GM23248 (cell line): ENCODE results near the gene TRIO.

ENCODE experiments used
- EZH2 ChIP-seq: fragments of 200-600 bp; sonication (generic); IDR thresholded peaks from 2 replicates; pipeline ENCODE4 v1.6.1; 2018; ENCODE audit warnings: antibody characterized with exemption, mild to moderate bottlenecking; ENCODE audit not compliant: insufficient read depth, poor library complexity, severe bottlenecking
- EZH2phosphoT487 ChIP-seq: fragments of 200-600 bp; sonication (generic); IDR thresholded peaks from 2 replicates; pipeline ENCODE4 v1.6.1; 2018; ENCODE audit warnings: antibody characterized with exemption, moderate library complexity, mild to moderate bottlenecking, low read depth; ENCODE audit not compliant: insufficient read depth

DNA sequence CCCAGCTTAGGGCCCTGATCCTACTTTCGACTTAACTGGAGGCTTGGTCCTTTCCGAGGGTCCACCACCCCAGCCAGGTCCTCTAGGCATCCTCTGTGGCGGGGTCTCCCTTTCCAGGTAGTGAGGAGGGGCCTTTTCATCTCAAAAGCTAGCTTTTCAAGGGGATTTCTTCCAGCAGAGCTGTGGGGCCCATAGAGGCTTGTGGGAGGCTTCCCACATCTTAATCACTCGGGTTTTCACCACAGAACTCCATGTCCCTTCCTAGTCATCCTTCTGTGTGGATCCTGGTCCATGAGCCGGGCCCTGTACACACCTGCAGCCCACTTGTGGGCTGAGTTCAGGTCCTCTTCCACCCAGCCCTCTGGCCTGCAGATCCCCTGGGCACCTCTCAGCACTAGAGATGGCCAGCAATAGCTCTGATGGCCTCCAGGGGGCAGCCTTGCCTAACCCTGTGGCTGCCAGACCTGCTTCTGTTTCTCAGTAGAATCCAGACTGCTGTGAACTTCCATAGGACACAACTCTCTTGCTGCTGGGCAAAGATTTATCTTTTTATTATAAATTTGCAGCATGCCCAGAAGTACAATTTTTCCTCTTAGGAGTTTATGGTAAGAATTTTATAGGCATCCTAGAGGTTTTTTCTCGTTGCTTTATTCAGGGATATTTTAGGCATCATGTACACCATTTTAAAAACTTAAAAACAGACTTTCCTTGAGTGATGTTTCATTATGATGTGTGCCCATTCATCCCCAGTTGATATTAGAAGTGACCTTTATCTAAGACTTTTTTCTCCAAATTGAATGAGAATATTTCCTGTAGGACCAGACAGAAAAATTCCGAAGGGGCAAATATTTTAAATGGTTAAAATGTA lies 208.9 kb downstream of the TRIO start:
- TF ChIP-seq EZH2: no peak
- TF ChIP-seq EZH2phosphoT487: no peak
